Type B pancreatic cell (in vitro differentiated cells): ENCODE measurements around the gene SFXN5. TPM values are rescaled to one million over a fixed set of nuclear protein-coding genes. Genes with fewer than 3 reads are reported as not detected.

ENCODE experiments used
- DNase-seq: peaks from one replicate; pipeline ENCODE4 v3.0.0; 2021; ENCODE audit warnings: mixed read lengths; ENCODE audit not compliant: unreplicated experiment; ENCODE audit errors: extremely low spot score
- H3K27ac Mint-ChIP-seq: 2 replicates; pipeline ENCODE4 v1.8.0; 2021; ENCODE audit warnings: mild to moderate bottlenecking, mixed read lengths
- H3K27me3 Mint-ChIP-seq: 2 replicates; pipeline ENCODE4 v1.8.0; 2021; ENCODE audit warnings: mixed read lengths
- H3K36me3 Mint-ChIP-seq: 2 replicates; pipeline ENCODE4 v1.8.0; 2021; ENCODE audit warnings: mixed read lengths
- H3K4me1 Mint-ChIP-seq: one replicate; pipeline ENCODE4 v1.8.0; 2021; ENCODE audit warnings: mixed read lengths; ENCODE audit not compliant: unreplicated experiment
- H3K4me3 Mint-ChIP-seq: 2 replicates; pipeline ENCODE4 v1.8.0; 2021; ENCODE audit warnings: mild to moderate bottlenecking, mixed read lengths
- H3K9me3 Mint-ChIP-seq: 2 replicates; pipeline ENCODE4 v1.8.0; 2021; ENCODE audit warnings: mixed read lengths
- total RNA-seq: library from RNA; stranded (reverse); gene quantifications from 2 replicates; pipeline ENCODE4 v1.2.1, GENCODE V29; 2021; ENCODE audit warnings: low replicate concordance
- TF ChIP-seq, protein P1 (sequence below): fragments of 200-600 bp; sonication (generic); conservative IDR thresholded peaks from 2 replicates; pipeline ENCODE4 v1.5.0; 2021; ENCODE audit warnings: antibody characterized with exemption, mild to moderate bottlenecking

Gene SFXN5
- total RNA-seq, 1 donor from 2014 or later: 27.3 TPM

DNA sequence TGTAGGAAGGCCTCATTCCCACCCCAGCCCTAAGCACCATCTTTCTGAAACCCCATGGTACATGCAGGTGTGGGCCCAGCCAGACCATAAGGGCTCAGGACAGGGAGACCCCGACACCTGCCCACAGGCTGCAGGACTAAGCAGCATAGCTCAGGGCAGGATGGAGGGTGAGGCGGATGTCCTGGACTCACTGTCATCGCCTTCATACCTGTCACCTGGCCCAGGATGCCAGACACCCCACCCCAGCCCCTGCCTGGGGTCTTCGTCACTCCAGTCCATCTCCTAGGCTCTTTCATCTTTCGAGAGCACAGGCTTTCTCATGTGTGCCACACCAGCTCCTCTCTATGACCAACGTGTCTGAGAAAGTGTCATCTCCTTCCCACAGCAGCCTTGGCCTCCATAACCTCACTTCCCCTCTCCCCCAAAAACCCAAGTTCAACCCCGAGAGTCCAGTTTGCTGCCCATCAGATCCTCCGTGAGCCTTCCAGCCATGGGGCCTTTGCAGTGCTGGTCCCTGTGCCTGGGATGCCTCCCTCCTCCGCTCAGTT is 82.7 kb downstream of the SFXN5 start:
- H3K4me3 Mint-ChIP-seq: no peak overlapping the region
- TF ChIP-seq, protein P1, sequence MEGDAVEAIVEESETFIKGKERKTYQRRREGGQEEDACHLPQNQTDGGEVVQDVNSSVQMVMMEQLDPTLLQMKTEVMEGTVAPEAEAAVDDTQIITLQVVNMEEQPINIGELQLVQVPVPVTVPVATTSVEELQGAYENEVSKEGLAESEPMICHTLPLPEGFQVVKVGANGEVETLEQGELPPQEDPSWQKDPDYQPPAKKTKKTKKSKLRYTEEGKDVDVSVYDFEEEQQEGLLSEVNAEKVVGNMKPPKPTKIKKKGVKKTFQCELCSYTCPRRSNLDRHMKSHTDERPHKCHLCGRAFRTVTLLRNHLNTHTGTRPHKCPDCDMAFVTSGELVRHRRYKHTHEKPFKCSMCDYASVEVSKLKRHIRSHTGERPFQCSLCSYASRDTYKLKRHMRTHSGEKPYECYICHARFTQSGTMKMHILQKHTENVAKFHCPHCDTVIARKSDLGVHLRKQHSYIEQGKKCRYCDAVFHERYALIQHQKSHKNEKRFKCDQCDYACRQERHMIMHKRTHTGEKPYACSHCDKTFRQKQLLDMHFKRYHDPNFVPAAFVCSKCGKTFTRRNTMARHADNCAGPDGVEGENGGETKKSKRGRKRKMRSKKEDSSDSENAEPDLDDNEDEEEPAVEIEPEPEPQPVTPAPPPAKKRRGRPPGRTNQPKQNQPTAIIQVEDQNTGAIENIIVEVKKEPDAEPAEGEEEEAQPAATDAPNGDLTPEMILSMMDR: no peak
- H3K27me3 Mint-ChIP-seq: no peaks in the 10 kb centered on the region
- peaks cover 5% of the 10 kb centered on the region for H3K4me1 Mint-ChIP-seq
- no peaks in the 10 kb centered on the region for H3K36me3 Mint-ChIP-seq
- no peak overlapping the region for H3K27ac Mint-ChIP-seq
- no peak for DNase-seq
- no peaks in the 10 kb centered on the region for H3K9me3 Mint-ChIP-seq

- Mint-ChIP-seq H3K9me3 (no peaks in the 10 kb centered on the region), H3K36me3 (no peaks in the 10 kb centered on the region), H3K27ac (no peak overlapping the region), H3K27me3 (no peaks in the 10 kb centered on the region), H3K4me3 (no peak overlapping the region), H3K4me1 (peaks cover 8% of the 10 kb centered on the region)
- TF ChIP-seq, protein P1: no peak
- no peak for DNase-seq
Observed at GRCh38 chr2:72988041-72988440, 83.5 kb downstream of the SFXN5 start.

DNA sequence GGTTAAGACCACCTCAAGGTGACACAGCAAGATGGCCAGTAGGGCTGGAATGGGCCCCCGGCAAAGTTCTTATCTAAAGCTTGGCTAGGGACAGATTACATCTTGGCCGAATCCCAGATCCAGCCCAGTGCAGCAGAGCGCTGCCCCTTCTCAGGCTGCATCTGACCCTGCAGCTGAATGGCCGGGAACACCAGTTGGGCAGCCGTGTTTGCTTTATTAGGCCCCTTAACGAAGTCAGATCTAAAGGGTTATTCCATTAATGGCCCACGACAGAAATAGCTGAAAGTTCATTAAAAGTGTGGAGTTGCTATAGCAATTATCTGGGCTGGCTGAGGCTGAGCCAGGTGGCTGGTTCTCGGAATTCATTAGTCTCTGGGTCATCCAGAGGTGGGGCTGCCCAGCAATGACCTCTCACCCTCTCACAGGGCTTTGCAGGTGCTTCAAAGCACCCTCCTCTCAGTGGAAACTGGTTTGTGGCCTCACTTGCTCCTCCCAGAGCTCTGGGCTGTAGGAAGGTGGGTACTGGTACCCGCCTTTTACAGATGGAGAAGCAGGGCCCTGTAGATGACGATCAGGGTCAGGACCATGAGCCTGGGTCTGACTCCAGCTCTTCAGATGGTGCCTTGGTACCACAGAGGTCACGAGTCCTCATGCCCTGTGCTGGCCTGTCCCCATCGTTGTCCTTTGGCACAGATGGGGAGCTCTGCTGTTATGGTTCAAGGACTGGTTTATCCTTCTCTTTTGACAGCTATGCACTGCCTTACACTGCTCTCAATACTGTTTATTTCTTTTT is 85.4 kb downstream of the SFXN5 start:
- H3K4me3 Mint-ChIP-seq: no peak overlapping the region
- H3K27me3 Mint-ChIP-seq: no peaks in the 10 kb centered on the region
- H3K4me1 Mint-ChIP-seq: peaks cover 10% of the 10 kb centered on the region
- H3K36me3 Mint-ChIP-seq: no peaks in the 10 kb centered on the region
- no peak for DNase-seq
- no peak overlapping the region for H3K27ac Mint-ChIP-seq
- H3K9me3 Mint-ChIP-seq: no peaks in the 10 kb centered on the region
- TF ChIP-seq, protein P1: no peak

DNA sequence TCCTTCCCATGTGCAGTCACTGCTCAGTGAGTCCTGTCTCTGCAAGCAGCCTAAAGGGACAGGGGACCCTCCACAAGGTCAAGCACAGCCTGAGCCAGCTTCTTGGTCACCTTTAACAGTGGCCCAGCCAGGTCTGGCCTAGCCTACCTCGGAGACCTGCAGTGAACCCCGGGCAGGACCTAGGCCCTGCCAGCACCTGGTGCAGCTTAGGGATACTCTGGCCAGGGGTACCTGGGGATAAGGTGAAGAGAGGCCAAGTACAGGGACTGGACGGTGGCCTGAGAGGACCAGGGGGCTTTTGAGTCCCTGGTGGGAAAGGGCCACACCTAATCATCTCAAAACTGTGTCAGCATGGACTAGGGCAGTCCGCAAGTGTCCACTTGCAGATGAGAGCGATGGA is 86.4 kb downstream of the SFXN5 start:
- no peak overlapping the region for H3K27ac Mint-ChIP-seq
- no peaks in the 10 kb centered on the region for H3K27me3 Mint-ChIP-seq
- no peaks in the 10 kb centered on the region for H3K9me3 Mint-ChIP-seq
- no peak overlapping the region for H3K4me3 Mint-ChIP-seq
- peaks cover 19% of the 10 kb centered on the region for H3K4me1 Mint-ChIP-seq
- no peaks in the 10 kb centered on the region for H3K36me3 Mint-ChIP-seq
- DNase-seq: no peak
- TF ChIP-seq, protein P1: no peak

GRCh38 chr2:72984172-72984671 is 87.3 kb downstream of the SFXN5 start:
- Mint-ChIP-seq H3K4me3 (peak overlapping the region; percentile 31), H3K4me1 (peaks cover 21% of the 10 kb centered on the region), H3K36me3 (no peaks in the 10 kb centered on the region), H3K27ac (peak overlapping the region; percentile 61), H3K9me3 (no peaks in the 10 kb centered on the region), H3K27me3 (no peaks in the 10 kb centered on the region)
- DNase-seq: no peak
- TF ChIP-seq, protein P1: no peak
